ENCODE data around the gene CD2BP2.

DNA sequence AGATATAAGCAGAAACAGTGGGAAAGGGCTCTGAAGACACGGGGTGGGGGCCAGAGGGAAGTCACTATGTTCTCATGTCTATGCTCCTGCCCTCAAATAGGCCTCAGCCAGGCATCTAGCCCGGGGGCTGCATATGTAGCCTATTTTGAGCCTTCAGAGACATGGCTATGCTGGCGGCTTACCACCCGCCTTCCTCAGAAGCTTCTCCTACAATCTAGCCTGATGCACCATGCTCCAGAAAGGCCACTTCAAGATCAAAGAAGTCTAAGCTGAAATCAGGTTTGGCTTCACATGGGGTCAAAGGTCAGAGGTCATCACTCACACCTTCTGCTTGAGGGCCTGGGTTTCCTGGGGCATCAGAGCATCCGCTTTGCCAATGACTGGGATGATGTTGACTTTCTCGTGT, 25.7 kb upstream of the CD2BP2 start:
- TF ChIP-seq EZH2 (IDR thresholded peaks at IDR 0.05; ENCODE audit: borderline replicate concordance) (no peak), EZH2phosphoT487 (IDR thresholded peaks at IDR 0.05; ENCODE audit: low read depth, severe bottlenecking, unreplicated experiment) (no peak)
- TF ChIP-seq, protein P1, sequence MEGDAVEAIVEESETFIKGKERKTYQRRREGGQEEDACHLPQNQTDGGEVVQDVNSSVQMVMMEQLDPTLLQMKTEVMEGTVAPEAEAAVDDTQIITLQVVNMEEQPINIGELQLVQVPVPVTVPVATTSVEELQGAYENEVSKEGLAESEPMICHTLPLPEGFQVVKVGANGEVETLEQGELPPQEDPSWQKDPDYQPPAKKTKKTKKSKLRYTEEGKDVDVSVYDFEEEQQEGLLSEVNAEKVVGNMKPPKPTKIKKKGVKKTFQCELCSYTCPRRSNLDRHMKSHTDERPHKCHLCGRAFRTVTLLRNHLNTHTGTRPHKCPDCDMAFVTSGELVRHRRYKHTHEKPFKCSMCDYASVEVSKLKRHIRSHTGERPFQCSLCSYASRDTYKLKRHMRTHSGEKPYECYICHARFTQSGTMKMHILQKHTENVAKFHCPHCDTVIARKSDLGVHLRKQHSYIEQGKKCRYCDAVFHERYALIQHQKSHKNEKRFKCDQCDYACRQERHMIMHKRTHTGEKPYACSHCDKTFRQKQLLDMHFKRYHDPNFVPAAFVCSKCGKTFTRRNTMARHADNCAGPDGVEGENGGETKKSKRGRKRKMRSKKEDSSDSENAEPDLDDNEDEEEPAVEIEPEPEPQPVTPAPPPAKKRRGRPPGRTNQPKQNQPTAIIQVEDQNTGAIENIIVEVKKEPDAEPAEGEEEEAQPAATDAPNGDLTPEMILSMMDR (IDR thresholded peaks at IDR 0.05; ENCODE audit: poor library complexity): no peak
